ENCODE results near the gene NSRP1. TPM values are rescaled to one million over a fixed set of nuclear protein-coding genes. Genes with fewer than 3 reads are reported as not detected.

Gene NSRP1
- 17.4 TPM for total RNA-seq

- TF ChIP-seq CTCF (IDR thresholded peaks at IDR 0.05) = no peak
- TF ChIP-seq POLR2A (IDR thresholded peaks at IDR 0.05) = peak in 1 of 2 donors; percentile 96
- TF ChIP-seq POLR2AphosphoS5 (IDR thresholded peaks at IDR 0.05; ENCODE audit: insufficient read depth in 1 of 2, low read depth in 1 of 2) = peak; percentile 73 to 99
- peak in 1 of 2 donors; percentile 95 for DNase-seq (ENCODE audit: extremely low spot score in 2 of 2)
- peaks cover 34% of the 10 kb centered on the region for H3K4me1 ChIP-seq
- intact Hi-C loops (cut with DNase I) = no loop called here
- H3K9me3 ChIP-seq = no peaks in the 10 kb centered on the region
- H3K27ac ChIP-seq = peak within 1 kb of the TSS; percentile 96
- H3K36me3 ChIP-seq = peaks cover 0 to 15% of the 10 kb centered on the region in 2 donors
- H3K27me3 ChIP-seq = no peaks in the 10 kb centered on the region
- peak within 1 kb of the TSS; percentile 69 to 77 for H3K4me3 ChIP-seq
Observed at GRCh38 chr17:30116661-30117551, at the start of gene NSRP1. Gene NSRP1 (plus strand): TSS chr17:30116816. CDS start chr17:30116844, 28 bp downstream.

- intact Hi-C loops (cut with DNase I) = no loop called here
- Histone ChIP-seq H3K27me3 (no peaks in the 10 kb centered on the region), H3K4me3 (no peak overlapping the region), H3K27ac (no peak overlapping the region), H3K9me3 (peaks cover 17% of the 10 kb centered on the region), H3K4me1 (no peaks in the 10 kb centered on the region), H3K36me3 (no peaks in the 10 kb centered on the region)
- no peak for DNase-seq (ENCODE audit: extremely low spot score in 2 of 2)
- no peak for TF ChIP-seq CTCF (IDR thresholded peaks at IDR 0.05)
- no peak for TF ChIP-seq POLR2A (IDR thresholded peaks at IDR 0.05)
- no peak for TF ChIP-seq POLR2AphosphoS5 (IDR thresholded peaks at IDR 0.05; ENCODE audit: insufficient read depth in 1 of 2, low read depth in 1 of 2)
Observed at GRCh38 chr17:30068465-30068864, 48.2 kb upstream of the NSRP1 start.

- H3K4me1 ChIP-seq = no peaks in the 10 kb centered on the region
- DNase-seq (ENCODE audit: extremely low spot score in 2 of 2) = no peak
- no peaks in the 10 kb centered on the region for H3K36me3 ChIP-seq
- TF ChIP-seq POLR2A (IDR thresholded peaks at IDR 0.05) (no peak), CTCF (IDR thresholded peaks at IDR 0.05) (no peak), POLR2AphosphoS5 (IDR thresholded peaks at IDR 0.05; ENCODE audit: insufficient read depth in 1 of 2, low read depth in 1 of 2) (no peak)
- H3K27ac ChIP-seq = no peak overlapping the region
- intact Hi-C loops (cut with DNase I) = no loop called here
- no peaks in the 10 kb centered on the region for H3K9me3 ChIP-seq
- H3K27me3 ChIP-seq = no peaks in the 10 kb centered on the region
- H3K4me3 ChIP-seq = no peak overlapping the region
Observed at GRCh38 chr17:30074254-30074653, 42.4 kb upstream of the NSRP1 start.

GRCh38 chr17:30074730-30075129 is 41.9 kb upstream of the NSRP1 start:
- no peak for DNase-seq (ENCODE audit: extremely low spot score in 2 of 2)
- intact Hi-C loops (cut with DNase I) = no loop called here
- H3K36me3 ChIP-seq = no peaks in the 10 kb centered on the region
- no peaks in the 10 kb centered on the region for H3K9me3 ChIP-seq
- no peak overlapping the region for H3K27ac ChIP-seq
- H3K4me3 ChIP-seq = no peak overlapping the region
- TF ChIP-seq CTCF (IDR thresholded peaks at IDR 0.05) = no peak
- TF ChIP-seq POLR2A (IDR thresholded peaks at IDR 0.05) = no peak
- no peak for TF ChIP-seq POLR2AphosphoS5 (IDR thresholded peaks at IDR 0.05; ENCODE audit: insufficient read depth in 1 of 2, low read depth in 1 of 2)
- H3K27me3 ChIP-seq = no peaks in the 10 kb centered on the region
- no peaks in the 10 kb centered on the region for H3K4me1 ChIP-seq

- no peak overlapping the region for H3K4me3 ChIP-seq
- intact Hi-C loops (cut with DNase I) = no loop called here
- TF ChIP-seq POLR2AphosphoS5 (IDR thresholded peaks at IDR 0.05; ENCODE audit: insufficient read depth in 1 of 2, low read depth in 1 of 2) = no peak
- no peak for TF ChIP-seq POLR2A (IDR thresholded peaks at IDR 0.05)
- TF ChIP-seq CTCF (IDR thresholded peaks at IDR 0.05) = no peak
- H3K36me3 ChIP-seq = no peaks in the 10 kb centered on the region
- H3K4me1 ChIP-seq = no peaks in the 10 kb centered on the region
- no peaks in the 10 kb centered on the region for H3K9me3 ChIP-seq
- DNase-seq (ENCODE audit: extremely low spot score in 2 of 2) = no peak
- H3K27ac ChIP-seq = no peak overlapping the region
- H3K27me3 ChIP-seq = no peaks in the 10 kb centered on the region
Observed at GRCh38 chr17:30082773-30083172, 33.8 kb upstream of the NSRP1 start.
